ENCODE data around the gene SIRPA.

The SIRPA gene

GRCh38 chr20:1894951-1895673 lies at the start of gene SIRPA:
Gene SIRPA, plus strand, starts transcription at chr20:1895407. Its CDS starts 41 bp downstream, at chr20:1895448.
- DNase-seq (ENCODE audit: low read depth) = peak; percentile 79

- no peak for DNase-seq (ENCODE audit: low read depth)
These were observed 49.5 kb upstream of the SIRPA start for GRCh38 chr20:1845701-1846100.

DNA sequence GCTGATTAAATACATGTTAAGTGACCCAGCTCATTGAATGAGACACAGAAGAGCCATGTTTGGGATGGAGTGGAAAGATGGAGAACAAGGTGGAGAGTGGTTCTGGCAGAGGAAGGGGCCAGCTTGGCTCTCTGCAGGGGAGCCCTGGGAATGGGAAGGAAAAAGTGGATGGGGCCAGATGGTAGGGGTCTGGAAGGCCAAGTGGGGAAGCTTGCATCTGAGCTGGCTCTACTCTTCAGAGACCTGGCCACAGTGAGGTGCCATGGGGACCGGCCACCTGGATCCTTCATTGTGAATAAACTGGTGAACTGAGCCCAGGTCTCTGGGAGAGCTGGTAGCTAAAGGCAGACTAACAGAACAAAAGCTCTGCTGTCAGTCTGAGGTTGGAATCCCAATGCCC lies 48.9 kb upstream of the SIRPA start:
- no peak for DNase-seq (ENCODE audit: low read depth)

DNA sequence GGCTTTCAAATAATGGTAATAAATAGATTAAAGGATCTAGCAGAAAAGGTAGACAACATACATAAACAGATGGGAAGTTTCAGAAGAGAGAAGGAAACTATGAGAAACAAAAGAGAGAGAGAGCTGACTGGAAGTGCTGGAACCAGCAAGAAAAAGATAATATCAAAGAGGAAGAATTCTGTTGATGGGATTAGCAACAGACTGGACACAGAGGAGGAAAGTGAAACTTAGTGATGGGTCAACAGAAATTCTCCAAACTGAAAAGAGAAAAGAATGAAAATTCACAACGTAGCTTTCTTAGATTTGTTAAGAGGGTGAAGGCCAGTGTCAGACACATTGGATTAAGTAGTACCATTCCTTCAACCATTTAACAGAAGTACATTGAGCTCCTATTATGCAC lies 48.3 kb upstream of the SIRPA start:
- no peak for DNase-seq (ENCODE audit: low read depth)

DNA sequence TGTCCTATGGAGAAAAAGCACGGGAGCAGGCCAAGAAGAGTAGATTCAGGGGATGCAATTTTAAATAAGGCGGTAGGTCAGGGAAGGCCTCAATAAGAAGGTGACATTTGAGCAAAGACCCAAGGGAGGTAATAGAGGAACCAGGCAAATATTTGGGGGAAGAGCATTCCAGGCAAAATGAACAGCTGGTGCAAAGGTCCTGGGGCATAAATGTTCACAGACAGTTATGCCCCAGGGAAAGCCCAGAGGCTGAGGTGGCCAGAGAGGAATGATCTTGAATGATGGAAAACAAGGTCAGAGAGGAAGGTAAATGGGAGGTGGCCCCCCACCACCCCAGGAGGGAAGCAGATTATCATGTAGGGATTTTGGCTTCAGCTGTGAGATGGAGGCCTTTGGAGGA lies 47.4 kb upstream of the SIRPA start:
- DNase-seq (ENCODE audit: low read depth) = no peak

- DNase-seq (ENCODE audit: low read depth) = no peak
These were observed 46.8 kb upstream of the SIRPA start for GRCh38 chr20:1848373-1848772.

GRCh38 chr20:1851396-1851795 lies 43.8 kb upstream of the SIRPA start:
- no peak for DNase-seq (ENCODE audit: low read depth)

GRCh38 chr20:1853473-1853872 lies 41.7 kb upstream of the SIRPA start:
- DNase-seq (ENCODE audit: low read depth) = no peak

DNA sequence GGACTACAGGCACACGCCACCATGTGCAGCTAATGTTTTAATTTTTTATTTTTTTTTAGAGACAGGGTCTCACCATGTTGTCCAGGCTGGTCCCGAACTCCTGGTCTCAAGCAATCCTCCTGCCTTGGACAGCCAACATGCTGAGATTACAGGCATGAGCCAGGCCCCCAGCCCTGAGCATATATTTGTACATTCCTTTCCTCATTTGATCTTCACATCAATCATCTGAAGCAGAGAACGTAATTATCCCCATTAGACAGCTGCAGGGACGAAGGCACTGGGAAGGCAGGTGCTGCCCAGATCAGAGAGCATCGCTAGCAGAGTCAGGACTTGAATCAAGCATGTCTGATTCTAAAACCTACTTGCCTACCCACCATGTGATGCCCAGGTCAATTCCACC lies 41.0 kb upstream of the SIRPA start:
- DNase-seq (ENCODE audit: low read depth) = no peak

- DNase-seq (ENCODE audit: low read depth) = no peak
These were observed 40.1 kb upstream of the SIRPA start for GRCh38 chr20:1855109-1855508.

DNA sequence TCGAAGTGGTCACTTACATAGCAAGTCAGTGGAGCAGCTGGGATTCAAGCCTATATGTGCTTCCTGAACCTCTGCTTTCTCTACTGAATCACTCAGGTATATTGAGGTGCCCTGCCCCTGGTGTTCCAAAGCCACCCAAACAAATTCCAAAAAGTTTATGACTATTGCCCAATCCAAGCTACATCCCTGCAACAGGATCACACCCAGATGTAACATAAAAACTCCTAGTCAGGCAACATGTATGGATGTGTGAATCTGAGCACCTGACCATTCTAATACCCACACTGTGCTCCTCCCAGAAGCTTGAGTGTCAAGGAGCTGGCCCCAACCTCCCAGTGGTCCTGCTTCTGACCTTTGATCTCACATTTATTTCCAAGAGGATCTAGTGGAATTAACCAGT lies 39.5 kb upstream of the SIRPA start:
- DNase-seq (ENCODE audit: low read depth) = no peak

DNA sequence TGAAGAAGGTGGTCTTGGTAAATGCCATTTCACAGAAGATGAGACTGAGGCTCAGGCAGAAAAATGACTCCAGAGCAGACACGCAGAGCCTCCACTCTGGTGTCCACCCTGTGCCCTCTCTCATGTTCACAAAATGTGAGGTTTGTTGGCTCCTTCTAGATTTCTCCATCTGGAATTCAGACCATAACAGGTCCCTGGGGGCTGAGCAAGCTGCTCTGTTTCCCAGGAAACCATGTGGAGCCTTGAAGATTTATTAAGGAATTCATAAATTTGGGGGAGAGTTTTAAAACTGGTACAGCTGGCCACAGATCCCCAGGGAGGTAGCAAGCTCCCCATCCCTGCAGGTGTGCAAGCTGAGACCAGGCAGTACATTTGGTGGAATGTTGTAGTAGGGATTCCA lies 38.8 kb upstream of the SIRPA start:
- DNase-seq (ENCODE audit: low read depth) = no peak

GRCh38 chr20:1857466-1857865 lies 37.7 kb upstream of the SIRPA start:
- DNase-seq (ENCODE audit: low read depth) = no peak

DNA sequence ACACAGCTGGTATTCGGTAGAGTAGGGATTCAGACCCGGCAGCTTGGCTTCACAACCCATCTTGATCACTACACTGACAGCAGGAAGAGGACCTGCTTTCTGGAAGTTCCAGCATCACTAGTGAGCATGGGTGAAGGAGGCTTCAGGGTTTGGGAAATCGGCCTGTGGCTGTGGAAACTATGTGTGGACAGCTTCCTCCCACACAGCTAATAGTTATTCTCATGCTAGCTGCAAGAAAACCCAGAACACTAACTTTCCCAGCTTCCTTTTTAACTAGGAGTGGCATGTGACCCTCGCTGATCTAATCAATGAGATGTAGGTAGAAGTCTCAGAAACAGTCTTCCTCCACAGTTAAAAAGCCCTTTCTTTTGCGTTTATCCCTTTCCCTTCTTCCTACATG lies 36.3 kb upstream of the SIRPA start:
- no peak for DNase-seq (ENCODE audit: low read depth)

GRCh38 chr20:1860446-1860845 lies 34.8 kb upstream of the SIRPA start:
- peak; percentile 72 for DNase-seq (ENCODE audit: low read depth)

GRCh38 chr20:1861347-1861976 lies 33.7 kb upstream of the SIRPA start:
- DNase-seq (ENCODE audit: low read depth) = peak; percentile 40

DNA sequence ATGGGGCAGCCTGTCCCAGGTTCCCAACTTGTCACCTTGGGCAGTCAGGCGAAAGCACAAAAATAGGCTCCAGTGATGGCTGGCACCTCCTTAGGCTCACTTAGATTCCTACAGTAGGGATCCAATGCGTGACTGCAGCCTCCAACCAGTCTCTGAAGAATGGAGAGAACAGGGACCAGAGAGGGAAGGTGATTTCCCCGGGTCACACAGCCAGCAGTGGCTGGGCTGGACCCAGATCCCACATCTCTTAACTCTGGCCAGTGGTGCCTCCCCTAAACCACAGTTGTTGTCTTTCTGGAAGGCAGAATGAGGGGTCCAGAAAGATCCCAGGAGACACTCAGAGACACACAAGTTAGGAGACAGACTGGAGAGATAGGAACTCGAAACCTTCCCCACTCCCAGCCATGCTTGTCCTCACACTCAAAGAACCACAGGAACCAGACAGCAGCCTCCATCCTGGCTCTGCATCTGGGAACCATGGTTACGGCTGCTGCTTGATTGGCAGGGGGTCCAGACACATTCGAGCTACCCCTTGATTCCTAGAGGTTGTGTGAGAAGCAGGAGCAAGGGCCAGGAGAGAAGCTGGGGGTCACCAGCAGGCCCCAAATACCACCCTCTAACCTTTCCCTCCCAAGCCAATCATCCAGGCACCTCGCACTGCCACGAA lies 33.1 kb upstream of the SIRPA start:
- no peak for DNase-seq (ENCODE audit: low read depth)

- no peak for DNase-seq (ENCODE audit: low read depth)
These were observed 32.5 kb upstream of the SIRPA start for GRCh38 chr20:1862663-1863053.

GRCh38 chr20:1863296-1863695 lies 31.9 kb upstream of the SIRPA start:
- DNase-seq (ENCODE audit: low read depth) = no peak

DNA sequence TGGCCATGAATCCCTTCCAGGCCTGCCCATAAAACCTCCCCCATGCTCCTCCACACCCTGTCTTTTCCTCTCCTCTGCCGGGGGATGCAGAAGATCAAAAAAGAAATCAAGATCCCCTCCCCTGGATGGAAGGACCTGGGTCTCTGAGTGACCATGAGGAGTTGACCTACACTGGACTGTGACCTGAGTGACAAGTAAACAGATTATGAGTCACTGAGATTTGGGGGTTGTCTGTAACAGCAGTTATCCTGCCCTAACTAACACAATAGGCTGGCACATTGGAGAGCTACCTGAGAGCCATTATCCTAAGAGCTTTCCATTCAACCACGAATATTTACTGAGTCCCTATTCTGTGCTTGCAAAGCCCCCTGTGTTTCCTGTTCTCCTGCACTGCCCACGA lies 28.4 kb upstream of the SIRPA start:
- DNase-seq (ENCODE audit: low read depth) = no peak

- no peak for DNase-seq (ENCODE audit: low read depth)
These were observed 27.5 kb upstream of the SIRPA start for GRCh38 chr20:1867495-1868260.

- DNase-seq (ENCODE audit: low read depth) = peak; percentile 44
These were observed 26.4 kb upstream of the SIRPA start for GRCh38 chr20:1868856-1869255.

DNA sequence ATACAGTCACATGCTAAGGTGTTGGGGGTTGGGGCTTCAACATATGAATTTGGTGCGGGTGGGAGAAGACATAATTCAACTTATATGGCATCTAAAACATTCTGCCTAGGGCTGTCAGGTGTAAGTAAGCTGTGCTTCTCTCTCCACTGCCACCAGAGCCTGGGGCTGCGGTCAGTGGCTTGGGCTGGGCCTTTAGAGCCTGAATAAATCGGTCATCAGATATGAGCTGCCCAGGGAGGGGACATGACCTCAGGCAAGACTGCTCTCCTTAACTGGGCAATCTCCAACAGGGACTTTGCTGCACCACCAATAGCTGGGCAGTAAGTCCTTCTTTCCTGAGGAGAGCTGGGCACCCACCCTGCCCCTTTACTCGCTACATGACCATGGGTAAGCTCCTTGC lies 24.9 kb upstream of the SIRPA start:
- DNase-seq (ENCODE audit: low read depth) = no peak

All from EH (cell line).